Loucy (cell line): ENCODE data around the gene TUBB2B.

Experiments used
- CTCF ChIP-seq: fragments of 200-600 bp; sonication (generic); conservative IDR thresholded peaks from 2 replicates; pipeline ENCODE4 v1.5.1; 2014; ENCODE audit warnings: mild to moderate bottlenecking, antibody characterized with exemption, low read length
- EZH2phosphoT487 ChIP-seq: fragments of 200-600 bp; IDR thresholded peaks from 2 replicates; pipeline ENCODE4 v1.6.1; 2018; ENCODE audit warnings: antibody characterized with exemption, mild to moderate bottlenecking, moderate library complexity, borderline replicate concordance

GRCh38 chr6:3268680-3269079 lies 41.2 kb upstream of the TUBB2B start:
- TF ChIP-seq CTCF (no peak), EZH2phosphoT487 (no peak)
